Spleen (tissue), 7 donors: ENCODE results near the gene PDLIM4.

ENCODE experiments used
- POLR2A ChIP-seq, 3 donors: fragments of 450-650 bp; IDR thresholded peaks; one replicate each; pipeline ENCODE4 v1.5.1; 2017; ENCODE audit warnings: antibody characterized with exemption in 3 of 3, mild to moderate bottlenecking in 1 of 3
- POLR2AphosphoS5 ChIP-seq, 3 donors: sonication (generic); formaldehyde crosslinking; IDR thresholded peaks; one replicate each; pipeline ENCODE4 v1.5.1; 2017; ENCODE audit warnings: antibody characterized with exemption in 3 of 3
- TF ChIP-seq, protein P1 (sequence below), 11 experiments: fragments of 200-600 bp in 7 of 11; fragments of 450-650 bp in 4 of 11; sonication (generic) in 4 of 11; IDR thresholded peaks in 8 of 11; conservative IDR thresholded peaks in 3 of 11; 1 replicate in 7 of 11; 2 replicates in 4 of 11; pipeline versions ENCODE4 v1.4.0 to v1.8.0; 2016 to 2021; ENCODE audit warnings: antibody characterized with exemption in 11 of 11, inconsistent platforms in 4 of 11, mild to moderate bottlenecking in 1 of 11
- donor health status: DM: no; HTN: no; CAD: no; lungs with moderate emphysema.
- donor health status: DM: no; HTN: no; CAD: no.
- donor health status: DM: no; HTN: no; CAD: no.

DNA sequence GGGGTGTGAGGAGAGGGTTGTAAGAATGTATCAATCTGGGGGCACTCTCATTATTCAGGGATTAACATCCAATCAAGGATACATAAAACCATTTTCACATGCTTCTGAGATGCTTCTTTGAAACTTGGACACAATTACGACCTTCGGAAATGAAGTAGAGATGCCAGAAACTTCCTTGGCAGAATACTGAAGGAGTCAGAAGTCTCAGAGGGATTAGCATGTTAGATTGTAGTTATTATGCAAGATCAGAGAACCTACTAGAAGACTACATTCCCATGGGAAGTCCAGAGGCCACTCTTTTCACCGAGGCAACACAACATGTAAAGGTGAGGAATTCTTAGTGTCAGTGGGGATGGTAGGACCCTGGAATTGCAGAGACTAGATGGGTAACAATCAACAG, 31.6 kb downstream of the PDLIM4 start:
- TF ChIP-seq, protein P1, sequence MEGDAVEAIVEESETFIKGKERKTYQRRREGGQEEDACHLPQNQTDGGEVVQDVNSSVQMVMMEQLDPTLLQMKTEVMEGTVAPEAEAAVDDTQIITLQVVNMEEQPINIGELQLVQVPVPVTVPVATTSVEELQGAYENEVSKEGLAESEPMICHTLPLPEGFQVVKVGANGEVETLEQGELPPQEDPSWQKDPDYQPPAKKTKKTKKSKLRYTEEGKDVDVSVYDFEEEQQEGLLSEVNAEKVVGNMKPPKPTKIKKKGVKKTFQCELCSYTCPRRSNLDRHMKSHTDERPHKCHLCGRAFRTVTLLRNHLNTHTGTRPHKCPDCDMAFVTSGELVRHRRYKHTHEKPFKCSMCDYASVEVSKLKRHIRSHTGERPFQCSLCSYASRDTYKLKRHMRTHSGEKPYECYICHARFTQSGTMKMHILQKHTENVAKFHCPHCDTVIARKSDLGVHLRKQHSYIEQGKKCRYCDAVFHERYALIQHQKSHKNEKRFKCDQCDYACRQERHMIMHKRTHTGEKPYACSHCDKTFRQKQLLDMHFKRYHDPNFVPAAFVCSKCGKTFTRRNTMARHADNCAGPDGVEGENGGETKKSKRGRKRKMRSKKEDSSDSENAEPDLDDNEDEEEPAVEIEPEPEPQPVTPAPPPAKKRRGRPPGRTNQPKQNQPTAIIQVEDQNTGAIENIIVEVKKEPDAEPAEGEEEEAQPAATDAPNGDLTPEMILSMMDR (IDR thresholded peaks at IDR 0.05 in 8 of 11, conservative IDR thresholded peaks at IDR 0.05 in 3 of 11), result no peak
- TF ChIP-seq POLR2AphosphoS5 (IDR thresholded peaks at IDR 0.05) (no peak), POLR2A (IDR thresholded peaks at IDR 0.05) (no peak)
